Spleen (tissue), 7 donors: ENCODE data around the gene FAM3D.

Experiments
- CTCF ChIP-seq, 11 experiments: fragments of 200-600 bp in 7 of 11; fragments of 450-650 bp in 4 of 11; sonication (generic) in 4 of 11; IDR thresholded peaks in 8 of 11; conservative IDR thresholded peaks in 3 of 11; 1 replicate in 7 of 11; 2 replicates in 4 of 11; pipeline versions ENCODE4 v1.4.0 to v1.8.0; 2016 to 2021; ENCODE audit warnings: antibody characterized with exemption in 11 of 11, inconsistent platforms in 4 of 11, mild to moderate bottlenecking in 1 of 11
- POLR2A ChIP-seq, 3 donors: fragments of 450-650 bp; IDR thresholded peaks; one replicate each; pipeline ENCODE4 v1.5.1; 2017; ENCODE audit warnings: antibody characterized with exemption in 3 of 3, mild to moderate bottlenecking in 1 of 3
- POLR2AphosphoS5 ChIP-seq, 3 donors: sonication (generic); formaldehyde crosslinking; IDR thresholded peaks; one replicate each; pipeline ENCODE4 v1.5.1; 2017; ENCODE audit warnings: antibody characterized with exemption in 3 of 3
- donor health status: DM: no; HTN: no; CAD: no; lungs with moderate emphysema.
- donor health status: DM: no; HTN: no; CAD: no.
- donor health status: DM: no; HTN: no; CAD: no.

GRCh38 chr3:58635371-58636285 lies 30.9 kb downstream of the FAM3D start:
- TF ChIP-seq POLR2A (IDR thresholded peaks at IDR 0.05) (no peak), CTCF (IDR thresholded peaks at IDR 0.05 in 8 of 11, conservative IDR thresholded peaks at IDR 0.05 in 3 of 11) (no peak), POLR2AphosphoS5 (IDR thresholded peaks at IDR 0.05) (no peak)
